GM19239 (cell line): ENCODE measurements around the gene ADARB2.

ENCODE experiments used
- DNase-seq: peaks from one replicate; pipeline ENCODE4 v3.0.0; 2011; ENCODE audit warnings: low spot score; ENCODE audit not compliant: insufficient read length
- FAIRE-seq: peaks from 2 replicates; lab custom pipeline; 2011; peaks lifted over from hg19 to GRCh38; lab: Jason Lieb, UNC

The ADARB2 gene

GRCh38 chr10:1666147-1666546 is 71.2 kb downstream of the ADARB2 start:
- no peak for DNase-seq
- FAIRE-seq: no peak

DNA sequence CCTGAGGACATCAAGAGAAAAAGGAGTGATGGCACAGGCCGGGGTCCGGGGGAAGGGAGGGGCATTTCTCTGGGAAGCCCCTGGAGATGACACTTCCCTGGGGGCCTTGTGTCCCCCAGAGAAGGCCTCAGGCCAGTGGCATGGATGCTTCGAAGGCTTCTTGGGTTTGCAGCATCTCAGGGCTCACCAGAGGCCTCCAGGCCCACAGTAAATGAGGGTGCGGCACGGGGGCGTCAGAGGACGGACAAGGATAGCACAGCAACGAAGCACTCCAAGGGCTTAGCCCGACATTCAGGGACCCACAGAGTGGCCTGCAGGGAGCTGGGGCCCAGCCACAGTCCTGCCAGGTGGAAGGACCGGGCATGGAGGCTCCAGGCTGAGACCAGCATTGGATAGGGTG is 71.6 kb downstream of the ADARB2 start:
- DNase-seq: no peak
- FAIRE-seq: no peak

- no peak for DNase-seq
- FAIRE-seq: no peak
Measured at GRCh38 chr10:1665021-1665661, 72.2 kb downstream of the ADARB2 start.

DNA sequence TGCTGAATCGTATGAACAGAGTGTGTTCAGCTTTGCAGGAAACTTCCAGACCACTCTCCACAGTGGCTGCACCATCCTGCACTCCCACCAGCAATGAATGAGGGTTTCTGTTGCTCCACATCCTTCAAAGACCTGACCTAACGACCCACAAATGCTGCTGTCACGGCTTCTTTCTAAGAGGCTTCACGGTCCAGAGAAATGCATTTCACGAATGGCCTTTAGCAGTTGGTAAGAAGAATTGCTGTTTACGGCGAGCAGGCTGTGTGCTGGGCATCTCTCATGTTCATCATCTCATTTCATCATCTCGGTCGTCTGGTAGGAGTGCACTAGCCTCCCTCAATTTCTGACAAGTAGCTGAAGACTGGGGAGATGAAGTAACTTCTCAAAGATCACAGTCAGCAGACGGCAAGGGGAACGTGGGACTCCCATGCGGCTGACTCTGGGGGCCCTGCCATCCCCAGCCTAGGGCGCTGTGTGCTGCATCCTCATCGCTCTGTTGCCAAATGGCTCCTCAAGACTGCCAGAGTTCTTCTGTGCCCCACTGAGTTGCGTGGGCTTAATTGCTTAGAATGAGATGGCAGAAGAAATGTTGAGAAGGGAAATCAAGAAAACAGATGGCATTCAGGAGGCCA is 72.9 kb downstream of the ADARB2 start:
- FAIRE-seq (no peak), DNase-seq (no peak)

GRCh38 chr10:1663226-1663625 is 74.1 kb downstream of the ADARB2 start:
- DNase-seq (no peak), FAIRE-seq (no peak)

- FAIRE-seq (peak; percentile 55), DNase-seq (no peak)
Measured at GRCh38 chr10:1662438-1663025, 74.8 kb downstream of the ADARB2 start.

DNA sequence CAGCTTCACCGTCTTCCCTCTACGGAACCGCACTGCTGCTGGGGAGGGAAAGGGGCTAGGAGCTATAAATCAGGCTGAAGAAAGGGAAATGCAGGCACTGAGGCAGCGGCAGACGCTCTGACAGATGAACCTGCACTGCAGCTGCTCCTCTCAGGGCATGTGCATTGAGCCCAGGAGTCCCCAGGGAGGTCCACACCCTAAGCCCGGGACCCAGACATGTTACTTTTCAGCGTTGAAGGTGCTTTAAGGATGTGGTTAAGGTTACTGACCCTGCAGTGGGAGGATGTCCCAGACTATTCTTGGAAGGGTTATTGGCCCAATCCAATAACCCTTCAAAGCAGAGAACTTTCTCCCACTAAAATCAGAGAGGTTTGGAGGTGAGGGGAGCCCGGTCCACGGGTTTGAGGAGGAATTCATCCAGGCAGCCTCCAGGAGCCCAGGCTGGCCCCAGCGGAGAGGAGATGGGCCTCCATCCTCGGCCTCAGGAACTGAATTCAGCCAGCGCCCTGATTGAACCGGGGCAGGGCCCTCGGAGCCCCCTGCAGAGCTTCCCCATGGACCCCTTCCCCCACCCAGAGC is 75.4 kb downstream of the ADARB2 start:
- DNase-seq: peak; percentile 57
- FAIRE-seq: peak; percentile 74

GRCh38 chr10:1661416-1661815 is 75.9 kb downstream of the ADARB2 start:
- DNase-seq (no peak), FAIRE-seq (no peak)

GRCh38 chr10:1660815-1661214 is 76.5 kb downstream of the ADARB2 start:
- DNase-seq: no peak
- FAIRE-seq: no peak

DNA sequence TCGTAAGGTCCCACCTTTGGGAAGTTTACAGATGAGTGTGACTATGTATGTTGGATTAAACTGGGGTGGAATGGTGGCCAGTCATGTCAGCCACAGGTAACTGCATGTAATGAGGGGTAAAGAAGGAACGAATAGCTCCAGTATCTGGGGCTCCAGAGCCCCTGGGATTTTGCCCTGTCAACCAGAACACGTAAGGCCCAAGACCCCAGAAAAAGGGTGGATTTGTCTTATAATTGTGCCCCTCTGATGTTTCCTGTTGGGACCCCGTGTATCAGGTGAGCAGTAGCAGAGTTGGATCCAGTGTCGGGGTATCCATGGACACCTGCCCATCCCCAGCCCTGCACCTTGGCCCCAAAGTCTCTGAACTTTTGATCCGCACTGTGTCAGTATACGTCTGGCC is 76.9 kb downstream of the ADARB2 start:
- DNase-seq: no peak
- no peak for FAIRE-seq

DNA sequence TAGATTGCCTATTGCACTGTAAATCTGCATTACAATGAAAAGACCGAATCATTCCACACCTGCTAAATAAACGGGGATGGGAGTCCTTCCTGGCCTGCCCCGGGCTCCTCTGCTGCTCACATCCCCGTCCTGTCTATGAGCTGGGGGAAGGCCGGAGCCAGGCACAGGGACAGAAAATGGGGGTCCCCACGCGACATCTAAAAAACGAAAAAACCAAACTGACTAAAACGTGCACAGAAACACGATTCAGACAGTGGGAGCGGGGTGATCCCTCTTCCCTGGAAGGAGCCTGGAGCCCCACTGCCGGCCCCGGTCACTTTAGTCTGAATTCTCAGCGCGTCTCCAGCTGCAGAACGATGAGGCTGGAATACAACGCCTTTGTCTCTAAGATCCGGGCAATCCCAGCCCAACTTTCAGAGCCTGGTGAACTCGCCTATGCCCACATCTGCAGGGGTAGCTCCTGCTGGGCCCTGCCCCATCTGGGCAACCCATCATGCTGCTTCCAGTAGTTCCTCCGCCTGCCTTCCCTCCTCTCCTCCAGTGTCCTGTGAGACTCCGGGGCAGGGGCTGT is 78.0 kb downstream of the ADARB2 start:
- FAIRE-seq: no peak
- no peak for DNase-seq

DNA sequence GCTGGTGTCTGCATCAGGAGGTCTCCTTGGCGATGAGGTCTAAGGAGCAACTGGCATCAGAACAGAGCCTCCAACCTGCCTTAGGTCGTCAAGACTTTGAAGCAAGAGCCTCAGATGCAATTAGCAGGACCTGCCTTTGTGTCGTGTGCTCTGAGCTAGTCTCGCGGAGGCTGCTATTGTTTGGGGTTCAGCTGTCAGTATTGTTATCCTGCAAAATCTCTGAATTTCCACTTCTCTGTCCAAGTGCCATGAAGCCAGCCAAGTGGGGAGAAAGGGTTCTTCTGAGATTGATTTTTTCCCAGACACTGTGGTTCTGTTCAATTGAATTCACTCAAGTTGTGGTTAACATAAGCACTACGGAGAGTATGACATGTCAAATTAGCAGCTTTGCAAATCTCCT is 78.7 kb downstream of the ADARB2 start:
- FAIRE-seq: no peak
- DNase-seq: no peak

- no peak for FAIRE-seq
Measured at GRCh38 chr10:1657479-1657878, 79.8 kb downstream of the ADARB2 start.

GRCh38 chr10:1655367-1655766 is 82.0 kb downstream of the ADARB2 start:
- FAIRE-seq: no peak
- no peak for DNase-seq

More at GRCh38 chr10:1657479-1657878, 79.8 kb downstream of the ADARB2 start:
- DNase-seq: no peak

- FAIRE-seq: no peak
- DNase-seq: no peak
Measured at GRCh38 chr10:1654811-1655356, 82.4 kb downstream of the ADARB2 start.

- FAIRE-seq (no peak), DNase-seq (no peak)
Measured at GRCh38 chr10:1654247-1654646, 83.1 kb downstream of the ADARB2 start.

GRCh38 chr10:1653321-1653720 is 84.0 kb downstream of the ADARB2 start:
- no peak for FAIRE-seq
- no peak for DNase-seq

DNA sequence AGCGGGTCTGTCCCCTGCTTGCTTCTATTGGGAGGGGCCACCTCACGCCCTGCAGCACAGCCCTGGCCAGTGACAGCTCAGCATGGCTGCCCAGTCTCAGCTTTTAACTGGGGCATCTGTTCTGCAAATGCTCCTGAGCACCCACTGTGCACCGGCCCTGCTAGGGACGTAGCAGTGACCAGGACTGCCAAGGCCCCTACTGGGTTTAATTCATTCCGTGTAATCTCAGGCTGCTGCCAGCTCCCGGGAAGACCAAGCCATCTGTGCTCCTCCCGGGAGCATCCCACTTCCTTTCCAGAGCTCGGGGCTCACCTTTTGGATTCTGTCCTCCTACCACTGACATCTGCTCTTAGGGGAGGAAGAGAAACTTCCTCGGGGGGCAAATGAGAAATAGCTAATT is 85.2 kb downstream of the ADARB2 start:
- no peak for FAIRE-seq
- no peak for DNase-seq

- FAIRE-seq: no peak
- DNase-seq: no peak
Measured at GRCh38 chr10:1651270-1651966, 85.9 kb downstream of the ADARB2 start.

DNA sequence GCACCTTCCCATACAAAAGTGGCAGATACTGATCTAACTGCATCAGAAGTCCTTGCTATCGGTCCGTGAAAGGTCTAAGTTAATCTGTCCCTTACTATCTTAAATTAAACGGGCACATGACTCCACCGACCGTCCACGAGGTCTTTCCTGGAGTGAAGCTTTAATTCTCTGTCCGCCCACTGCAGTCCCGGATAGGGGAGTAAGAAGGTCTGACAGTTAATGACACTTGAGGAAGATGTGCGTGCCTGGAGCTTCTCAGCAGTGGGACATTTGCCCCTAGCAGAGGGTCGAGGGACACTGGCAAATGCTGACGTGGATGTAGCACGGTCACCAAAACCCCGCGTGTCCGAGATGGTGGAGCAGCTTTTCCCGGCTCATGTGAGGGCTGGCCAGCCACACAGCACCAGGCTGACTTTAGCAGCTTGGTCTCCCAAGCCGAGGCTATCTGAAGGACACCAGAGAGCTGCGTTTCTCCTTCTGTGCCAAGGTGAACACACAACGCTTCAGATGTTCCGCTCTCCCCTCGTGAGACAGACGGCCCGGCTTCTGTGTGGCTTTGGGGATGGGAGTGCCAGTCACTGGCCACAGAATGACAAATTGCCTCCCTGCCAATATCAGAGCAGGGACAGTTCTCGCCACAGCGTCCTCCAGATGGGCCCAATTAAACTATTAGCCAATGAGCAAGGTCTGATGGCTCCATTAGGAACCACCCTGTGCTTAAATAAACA is 86.6 kb downstream of the ADARB2 start:
- no peak for DNase-seq

More for the DNA sequence above, 86.6 kb downstream of the ADARB2 start:
- no peak for FAIRE-seq
